Activated B cell treated with CpG ODN at 0.5 μM for 24 hours (primary cell): ENCODE results near the gene SNRK. TPM values are rescaled to one million over a fixed set of nuclear protein-coding genes. Genes with fewer than 3 reads are reported as not detected.

Experiments
- ATAC-seq: fragments of 200-7000 bp; cut with Tn5 transposase; one replicate; pipeline ENCODE4 v1.10.0; 2021; ENCODE audit warnings: low read depth, mild to moderate bottlenecking, moderate library complexity
- CTCF ChIA-PET: fragments of 350-600 bp; sonication (Branson Sonifier 250); formaldehyde crosslinking; loops from one replicate; lab custom pipeline; 2021; ENCODE audit warnings: antibody characterized with exemption; lab: Charles Lee
- POLR2A ChIA-PET: fragments of 350-600 bp; sonication (Branson Sonifier 250); formaldehyde crosslinking; loops from one replicate; lab custom pipeline; 2021; ENCODE audit warnings: antibody characterized with exemption; lab: Charles Lee
- DNase-seq: peaks from one replicate; pipeline ENCODE4 v3.0.0; 2022
- H3K27ac Mint-ChIP-seq: one replicate; pipeline ENCODE4 v1.8.0; 2020; ENCODE audit warnings: mixed read lengths
- H3K27me3 Mint-ChIP-seq: one replicate; pipeline ENCODE4 v1.8.0; 2021; ENCODE audit warnings: mixed read lengths
- H3K36me3 Mint-ChIP-seq: one replicate; pipeline ENCODE4 v1.8.0; 2021; ENCODE audit warnings: low read depth, mixed read lengths
- H3K4me1 Mint-ChIP-seq: one replicate; pipeline ENCODE4 v1.8.0; 2021; ENCODE audit warnings: mixed read lengths
- H3K4me3 Mint-ChIP-seq: one replicate; pipeline ENCODE4 v1.8.0; 2020; ENCODE audit warnings: mild to moderate bottlenecking, mixed read lengths
- H3K9me3 Mint-ChIP-seq: one replicate; pipeline ENCODE4 v1.8.0; 2020; ENCODE audit warnings: mixed read lengths
- CTCF ChIP-seq: fragments of 200-600 bp; IDR thresholded peaks from one replicate; pipeline ENCODE4 v1.8.0; 2022; ENCODE audit warnings: antibody characterized with exemption, mild to moderate bottlenecking
- intact Hi-C: fragments of 100-400 bp; cut with micrococcal nuclease; formaldehyde crosslinking; loops from one replicate; pipeline ENCODE4 v1.15.1; 2024
- total RNA-seq: library from RNA; stranded (reverse); gene quantifications from 2 replicates; pipeline ENCODE4 v1.2.3, GENCODE V29; 2022

Gene SNRK
- total RNA-seq, 1 donor from 2014 or later: 31.1 TPM

- CTCF ChIA-PET: no interaction called here
- H3K9me3 Mint-ChIP-seq: no peaks in the 10 kb centered on the region
- H3K36me3 Mint-ChIP-seq: no peaks in the 10 kb centered on the region
- ATAC-seq (no peak), DNase-seq (no peak)
- TF ChIP-seq CTCF: no peak
- intact Hi-C loops: loop anchor here (5.0 kb wide), 1 partner anchor 79 kb away; no protein-coding TSS in a partner anchor
- H3K27me3 Mint-ChIP-seq: peaks cover 3% of the 10 kb centered on the region
- peaks cover 47% of the 10 kb centered on the region for H3K4me1 Mint-ChIP-seq
- POLR2A ChIA-PET: no interaction called here
- H3K4me3 Mint-ChIP-seq: no peak overlapping the region
- no peak overlapping the region for H3K27ac Mint-ChIP-seq
Observed at GRCh38 chr3:43248185-43248583, 38.2 kb upstream of the SNRK start.

- no peak for TF ChIP-seq CTCF
- Mint-ChIP-seq H3K4me3 (no peak overlapping the region), H3K9me3 (no peaks in the 10 kb centered on the region), H3K27ac (no peak overlapping the region), H3K4me1 (peaks cover 42% of the 10 kb centered on the region), H3K36me3 (no peaks in the 10 kb centered on the region), H3K27me3 (peaks cover 3% of the 10 kb centered on the region)
- ATAC-seq (no peak), DNase-seq (no peak)
- intact Hi-C loops: loop anchor here (5.0 kb wide), 1 partner anchor 78 kb away; no protein-coding TSS in a partner anchor
- CTCF ChIA-PET: no interaction called here
- POLR2A ChIA-PET: no interaction called here
Observed at GRCh38 chr3:43248973-43249372, 37.4 kb upstream of the SNRK start.

GRCh38 chr3:43249405-43249804 lies 36.9 kb upstream of the SNRK start:
- ATAC-seq (no peak), DNase-seq (no peak)
- intact Hi-C loops: loop anchor here (5.0 kb wide), 1 partner anchor 78 kb away; no protein-coding TSS in a partner anchor
- H3K27me3 Mint-ChIP-seq: peaks cover 3% of the 10 kb centered on the region
- H3K4me3 Mint-ChIP-seq: no peak overlapping the region
- no peak overlapping the region for H3K27ac Mint-ChIP-seq
- POLR2A ChIA-PET: no interaction called here
- no peak for TF ChIP-seq CTCF
- CTCF ChIA-PET: no interaction called here
- H3K36me3 Mint-ChIP-seq: no peaks in the 10 kb centered on the region
- H3K4me1 Mint-ChIP-seq: peaks cover 37% of the 10 kb centered on the region
- no peaks in the 10 kb centered on the region for H3K9me3 Mint-ChIP-seq

GRCh38 chr3:43253294-43253693 lies 33.0 kb upstream of the SNRK start:
- H3K9me3 Mint-ChIP-seq: no peaks in the 10 kb centered on the region
- intact Hi-C loops: no loop called here

GRCh38 chr3:43254125-43254524 lies 32.2 kb upstream of the SNRK start:
- TF ChIP-seq CTCF: no peak
- H3K27me3 Mint-ChIP-seq: peaks cover 3% of the 10 kb centered on the region
- no peaks in the 10 kb centered on the region for H3K9me3 Mint-ChIP-seq
- no peak overlapping the region for H3K4me3 Mint-ChIP-seq
- ChIA-PET POLR2A (no interaction called here), CTCF (no interaction called here)
- no peak for DNase-seq
- intact Hi-C loops: no loop called here
- no peaks in the 10 kb centered on the region for H3K36me3 Mint-ChIP-seq
- H3K27ac Mint-ChIP-seq: no peak overlapping the region
- no peak for ATAC-seq
- H3K4me1 Mint-ChIP-seq: peaks cover 31% of the 10 kb centered on the region

More at GRCh38 chr3:43253294-43253693, 33.0 kb upstream of the SNRK start:
- POLR2A ChIA-PET: no interaction called here
- no peak for TF ChIP-seq CTCF
- ATAC-seq (no peak), DNase-seq (no peak)
- Mint-ChIP-seq H3K27ac (no peak overlapping the region), H3K36me3 (no peaks in the 10 kb centered on the region), H3K4me3 (no peak overlapping the region), H3K4me1 (peaks cover 27% of the 10 kb centered on the region), H3K27me3 (peaks cover 3% of the 10 kb centered on the region)
- CTCF ChIA-PET: no interaction called here
